OCI-LY1 (cell line): ENCODE data around the gene NUP98.

Experiments used
- H2AFZ ChIP-seq: fragments of 200-600 bp; sonication (generic), shearing (Covaris generic); 2 replicates; pipeline ENCODE4 v1.6.0; 2014; ENCODE audit warnings: antibody characterized with exemption, mild to moderate bottlenecking, low read length
- H3F3A ChIP-seq: fragments of 200-600 bp; sonication (generic), shearing (Covaris generic); 2 replicates; pipeline ENCODE4 v1.6.0; 2014; ENCODE audit warnings: mild to moderate bottlenecking, antibody characterized with exemption, low read length, moderate library complexity; ENCODE audit not compliant: insufficient read depth
- H3K27ac ChIP-seq: fragments of 200-600 bp; sonication (generic); 2 replicates; pipeline ENCODE4 v1.5.1; 2014; ENCODE audit warnings: low read length, mixed run types, mild to moderate bottlenecking, low read depth; ENCODE audit not compliant: poor library complexity, severe bottlenecking
- H3K27me3 ChIP-seq: fragments of 200-600 bp; sonication (generic); 2 replicates; pipeline ENCODE4 v1.6.0; 2014; ENCODE audit warnings: antibody characterized with exemption, mild to moderate bottlenecking, low read length, moderate library complexity; ENCODE audit not compliant: insufficient read depth
- H3K36me3 ChIP-seq: fragments of 200-600 bp; sonication (generic); 2 replicates; pipeline ENCODE4 v1.6.1; 2014; ENCODE audit warnings: mild to moderate bottlenecking, antibody characterized with exemption, low read length, moderate library complexity, mixed read lengths; ENCODE audit not compliant: insufficient read depth
- H3K4me1 ChIP-seq: fragments of 200-600 bp; sonication (generic); 2 replicates; pipeline ENCODE4 v1.5.1; 2014; ENCODE audit warnings: mild to moderate bottlenecking, low read length, moderate library complexity; ENCODE audit not compliant: insufficient read depth, severe bottlenecking
- H3K4me2 ChIP-seq: fragments of 200-600 bp; sonication (generic), shearing (Covaris generic); 2 replicates; pipeline ENCODE4 v1.6.1; 2014; ENCODE audit warnings: low read length
- H3K4me3 ChIP-seq: fragments of 200-600 bp; sonication (generic); 2 replicates; pipeline ENCODE4 v1.5.1; 2014; ENCODE audit warnings: low read length, low read depth, mild to moderate bottlenecking, mixed read lengths; ENCODE audit not compliant: poor library complexity, severe bottlenecking
- H3K79me2 ChIP-seq: fragments of 200-600 bp; shearing (Covaris generic); 2 replicates; pipeline ENCODE4 v1.6.1; 2016; ENCODE audit warnings: mixed run types, low read length, mixed read lengths; ENCODE audit not compliant: insufficient read depth
- H3K9ac ChIP-seq: fragments of 200-600 bp; sonication (generic), shearing (Covaris generic); 2 replicates; pipeline ENCODE4 v1.6.1; 2014; ENCODE audit warnings: mild to moderate bottlenecking, low read length, mixed read lengths
- H3K9me2 ChIP-seq: fragments of 200-600 bp; sonication (generic), shearing (Covaris generic); 2 replicates; pipeline ENCODE4 v1.6.1; 2014; ENCODE audit warnings: low read depth, mild to moderate bottlenecking, low read length, mixed read lengths
- H3K9me3 ChIP-seq: fragments of 200-600 bp; shearing (Covaris generic); 2 replicates; pipeline ENCODE4 v1.6.1; 2014; ENCODE audit warnings: low read length, mixed read lengths
- H4K20me1 ChIP-seq: fragments of 200-600 bp; sonication (generic), shearing (Covaris generic); 2 replicates; pipeline ENCODE4 v1.6.0; 2016; ENCODE audit warnings: mild to moderate bottlenecking, low read length; ENCODE audit not compliant: insufficient read depth
- CTCF ChIP-seq: fragments of 200-600 bp; sonication (generic), shearing (Covaris generic); IDR thresholded peaks from 2 replicates; pipeline ENCODE4 v1.5.1; 2017; ENCODE audit warnings: mild to moderate bottlenecking, antibody characterized with exemption, low read length, moderate library complexity, mixed read lengths
- EZH2 ChIP-seq: fragments of 200-600 bp; sonication (generic), shearing (Covaris generic); IDR thresholded peaks from 2 replicates; pipeline ENCODE4 v1.8.0; 2017; ENCODE audit warnings: borderline replicate concordance, mixed run types, mild to moderate bottlenecking, antibody characterized with exemption, low read length, moderate library complexity, mixed read lengths

NUP98 gene

GRCh38 chr11:3635641-3636375, 161.5 kb downstream of the NUP98 start:
- Histone ChIP-seq H3K9me2 (no peaks in the 10 kb centered on the region), H3K4me3 (no peak overlapping the region), H3K4me1 (no peaks in the 10 kb centered on the region), H3K79me2 (no peaks in the 10 kb centered on the region), H2AFZ (no peak overlapping the region), H3K9me3 (no peaks in the 10 kb centered on the region), H4K20me1 (no peaks in the 10 kb centered on the region), H3K36me3 (no peaks in the 10 kb centered on the region), H3F3A (no peaks in the 10 kb centered on the region), H3K4me2 (no peak overlapping the region), H3K27ac (no peak overlapping the region), H3K27me3 (no peaks in the 10 kb centered on the region; the same call in 1 of the 2 replicates), H3K9ac (no peak overlapping the region)
- TF ChIP-seq EZH2 (no peak), CTCF (no peak)

GRCh38 chr11:3632070-3632660, 165.2 kb downstream of the NUP98 start:
- no peaks in the 10 kb centered on the region for H3K36me3 ChIP-seq
- no peak overlapping the region for H2AFZ ChIP-seq
- H4K20me1 ChIP-seq: no peaks in the 10 kb centered on the region
- no peak overlapping the region for H3K4me3 ChIP-seq
- no peaks in the 10 kb centered on the region for H3K79me2 ChIP-seq
- no peak for TF ChIP-seq CTCF
- no peaks in the 10 kb centered on the region for H3K9me2 ChIP-seq
- no peaks in the 10 kb centered on the region for H3K27me3 ChIP-seq
- H3K27ac ChIP-seq: no peak overlapping the region
- no peaks in the 10 kb centered on the region for H3K9me3 ChIP-seq
- no peak overlapping the region for H3K9ac ChIP-seq
- no peaks in the 10 kb centered on the region for H3K4me1 ChIP-seq
- no peak overlapping the region for H3K4me2 ChIP-seq
- H3F3A ChIP-seq: no peaks in the 10 kb centered on the region

- H4K20me1 ChIP-seq: no peaks in the 10 kb centered on the region
- H3K27me3 ChIP-seq: no peaks in the 10 kb centered on the region; the same call in 1 of the 2 replicates
- H3K9me3 ChIP-seq: no peaks in the 10 kb centered on the region
- no peak overlapping the region for H3K4me2 ChIP-seq
- no peak for TF ChIP-seq EZH2
- TF ChIP-seq CTCF: no peak
- H3K9ac ChIP-seq: no peak overlapping the region
- no peak overlapping the region for H2AFZ ChIP-seq
- H3K79me2 ChIP-seq: no peaks in the 10 kb centered on the region
- H3F3A ChIP-seq: no peaks in the 10 kb centered on the region
- no peaks in the 10 kb centered on the region for H3K9me2 ChIP-seq
- no peak overlapping the region for H3K4me3 ChIP-seq
- H3K36me3 ChIP-seq: no peaks in the 10 kb centered on the region
- H3K4me1 ChIP-seq: no peaks in the 10 kb centered on the region
- H3K27ac ChIP-seq: no peak overlapping the region
Observed at GRCh38 chr11:3631331-3631730, 166.0 kb downstream of the NUP98 start.
